Stimulated activated CD4-positive, alpha-beta T cell treated with anti-CD3 and anti-CD28 coated beads, TNF-alpha, amount 100 ng/mL, for 48 hours (primary cell): ENCODE results near the gene CALHM3.
"Not testable (repeated sequence)": the region's sequence is repeated elsewhere in the genome, so short reads cannot be mapped to it uniquely, and the experiment has no call there.

Experiments
- DNase-seq, 3 donors: peaks; one replicate each; pipeline ENCODE4 v3.0.0-alpha.2; 2020; ENCODE audit warnings: low read depth in 3 of 3

CALHM3 gene

DNA sequence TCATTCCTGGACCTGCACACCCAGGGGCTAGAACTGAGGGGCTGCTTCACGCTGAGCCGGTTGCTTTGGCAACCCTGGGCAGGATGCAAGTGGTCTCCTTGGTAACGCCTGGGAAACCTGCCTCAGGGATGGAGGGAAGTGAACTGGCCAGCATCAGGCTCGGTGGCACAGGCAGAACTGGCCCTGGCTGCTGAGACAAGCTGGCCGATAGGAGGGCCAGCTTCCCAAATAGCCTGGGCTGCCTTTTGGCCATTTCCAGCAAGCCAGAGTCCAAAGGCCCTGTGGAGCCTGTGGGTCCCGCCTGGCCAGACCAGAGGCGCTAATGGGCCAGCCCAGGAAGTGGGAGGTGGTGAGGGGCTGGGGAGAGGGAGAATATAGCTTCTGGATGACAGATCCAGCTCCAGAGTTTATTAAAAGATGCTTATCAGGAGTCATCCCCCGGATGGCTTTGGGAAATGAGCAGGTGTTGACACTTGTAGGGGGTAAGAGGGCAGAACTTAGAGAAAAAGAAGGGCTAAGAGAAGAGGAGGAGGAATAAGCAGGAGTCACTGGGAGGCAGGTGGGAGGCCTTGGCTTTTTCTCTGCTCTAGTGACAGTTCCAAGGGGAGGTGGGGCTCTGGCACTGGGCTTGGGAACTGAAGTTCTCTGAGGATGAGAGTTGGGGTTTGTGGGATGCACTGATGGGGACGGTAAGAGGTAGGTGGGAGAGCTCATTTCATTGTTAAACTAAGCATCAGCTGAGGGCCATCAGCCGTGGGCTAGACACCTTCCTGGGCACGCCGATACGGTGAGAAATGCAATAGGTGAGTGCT, 24.0 kb upstream of the CALHM3 start:
- DNase-seq, result no peak

DNA sequence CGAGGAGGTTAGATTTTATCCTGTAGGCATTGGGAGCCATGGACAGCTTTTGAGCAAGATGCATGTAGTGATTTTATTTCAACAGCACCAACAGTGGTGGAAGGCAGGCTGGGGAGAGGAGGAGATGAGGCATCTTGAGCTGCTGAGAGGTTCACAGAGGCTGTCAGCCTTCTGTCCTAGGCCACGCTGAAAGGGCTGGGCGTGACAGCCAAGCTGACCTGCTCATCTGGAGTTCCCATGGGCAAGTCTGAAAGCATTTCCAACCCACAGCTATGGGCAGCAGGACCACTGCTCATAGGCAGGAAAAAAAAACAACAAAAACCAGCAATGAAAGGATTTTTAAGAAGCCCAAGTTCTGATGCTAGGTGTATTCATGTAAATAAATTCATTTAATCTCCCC, 22.1 kb upstream of the CALHM3 start:
- DNase-seq, result no peak

DNA sequence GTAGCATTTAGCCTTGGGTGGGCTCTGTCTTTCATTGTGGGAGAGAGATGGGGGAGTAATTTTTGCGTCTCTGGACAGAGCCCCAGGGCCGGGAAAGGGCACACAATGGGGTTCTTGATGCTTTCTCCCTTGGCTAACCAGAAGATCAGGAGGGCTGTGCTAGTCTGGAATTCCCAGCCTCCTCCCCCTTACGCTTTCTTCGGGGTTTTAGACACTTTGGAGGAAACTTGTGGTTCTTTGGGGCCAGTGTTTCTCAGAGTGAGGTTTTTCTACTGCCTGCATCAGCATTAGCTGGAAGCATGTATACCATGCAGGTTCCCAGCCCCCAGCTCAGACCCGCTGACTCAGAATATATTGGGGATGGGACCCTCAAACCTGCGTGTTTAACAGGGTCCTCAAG, 21.4 kb upstream of the CALHM3 start:
- DNase-seq, result no peak

- DNase-seq, result no peak
These were observed 20.8 kb upstream of the CALHM3 start for GRCh38 chr10:103499881-103500280.

DNA sequence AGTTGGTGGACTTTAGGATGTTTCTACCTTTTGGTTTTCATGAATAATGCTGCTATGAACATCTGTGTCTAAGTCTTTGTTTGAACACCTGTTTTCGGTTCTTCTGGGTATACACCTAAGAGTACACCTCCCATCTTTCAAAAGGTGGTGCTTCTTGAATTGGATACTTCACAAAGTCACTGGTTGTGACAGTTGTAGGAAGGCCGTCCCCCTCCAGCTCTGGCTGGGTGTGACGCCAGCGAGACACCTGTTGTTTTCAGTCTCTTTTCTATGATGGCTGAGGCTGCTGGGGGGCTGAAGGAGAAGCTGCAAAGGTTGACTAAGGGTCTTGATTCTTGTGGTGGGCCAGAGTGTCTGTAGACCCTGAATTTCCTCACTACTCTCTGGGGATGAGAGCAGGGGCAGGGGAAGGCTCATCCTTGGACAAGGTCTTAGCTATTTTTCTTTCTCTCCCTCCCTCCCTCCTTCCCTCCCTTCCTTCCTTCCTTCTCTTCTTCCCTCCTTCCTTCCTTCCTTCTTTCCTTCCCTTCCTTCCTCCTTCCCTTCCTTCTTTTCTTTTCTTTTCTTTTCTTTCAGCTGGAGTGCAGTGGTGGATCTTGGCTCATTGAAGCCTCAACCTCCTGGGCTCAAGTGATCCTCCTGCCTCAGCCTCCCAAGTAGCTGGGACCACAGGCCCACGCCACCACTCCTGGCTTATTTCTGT, 20.0 kb upstream of the CALHM3 start:
- no peak for DNase-seq

- no peak for DNase-seq
These were observed 18.3 kb upstream of the CALHM3 start for GRCh38 chr10:103497161-103497915.

GRCh38 chr10:103495321-103495720, 16.3 kb upstream of the CALHM3 start:
- DNase-seq, result no peak

DNA sequence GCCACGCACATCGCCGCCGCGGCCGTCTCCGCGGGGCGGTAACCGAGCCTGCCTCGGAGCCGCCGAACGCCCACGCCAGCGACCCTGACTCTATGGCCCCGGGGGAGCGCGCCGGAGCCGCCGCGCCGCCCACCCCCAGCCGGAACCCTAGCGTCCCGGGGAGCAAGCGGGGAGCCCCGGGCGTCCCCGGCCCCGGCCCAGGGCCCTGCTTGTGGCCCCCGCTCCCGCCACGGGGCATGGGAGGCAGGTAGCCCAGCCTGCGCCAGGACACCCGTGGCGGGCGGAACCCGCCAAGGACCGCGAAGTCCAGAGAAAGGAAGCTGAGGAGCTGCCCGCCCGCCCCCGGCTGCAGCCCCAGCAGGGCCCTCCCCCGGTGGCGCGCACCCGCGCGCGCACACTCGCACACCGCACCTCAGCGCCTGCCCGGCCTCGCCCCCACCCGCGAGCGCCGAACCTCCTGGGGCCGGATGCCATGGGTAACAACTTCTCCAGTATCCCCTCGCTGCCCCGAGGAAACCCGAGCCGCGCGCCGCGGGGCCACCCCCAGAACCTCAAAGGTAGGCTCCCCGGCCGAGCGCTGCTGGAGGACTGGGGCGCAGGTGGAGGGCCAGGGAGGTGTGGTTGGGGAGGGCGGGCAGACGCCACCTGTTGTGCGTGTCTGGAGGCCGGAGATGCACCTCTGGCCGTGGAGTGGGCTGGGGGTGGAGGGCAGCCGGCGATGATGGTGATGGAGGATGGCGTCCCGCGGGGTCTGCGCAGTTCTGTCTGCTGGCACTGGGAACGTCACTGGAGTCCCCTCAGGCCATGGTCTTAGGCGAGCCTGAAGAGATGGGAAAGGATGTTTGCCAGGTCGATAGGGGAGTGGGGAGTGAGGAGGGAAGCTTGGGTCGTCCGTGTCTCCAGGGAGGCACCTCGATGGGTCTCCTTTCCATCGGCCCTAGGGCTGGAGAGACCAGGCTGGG, 15.2 kb upstream of the CALHM3 start:
- no peak for DNase-seq

DNA sequence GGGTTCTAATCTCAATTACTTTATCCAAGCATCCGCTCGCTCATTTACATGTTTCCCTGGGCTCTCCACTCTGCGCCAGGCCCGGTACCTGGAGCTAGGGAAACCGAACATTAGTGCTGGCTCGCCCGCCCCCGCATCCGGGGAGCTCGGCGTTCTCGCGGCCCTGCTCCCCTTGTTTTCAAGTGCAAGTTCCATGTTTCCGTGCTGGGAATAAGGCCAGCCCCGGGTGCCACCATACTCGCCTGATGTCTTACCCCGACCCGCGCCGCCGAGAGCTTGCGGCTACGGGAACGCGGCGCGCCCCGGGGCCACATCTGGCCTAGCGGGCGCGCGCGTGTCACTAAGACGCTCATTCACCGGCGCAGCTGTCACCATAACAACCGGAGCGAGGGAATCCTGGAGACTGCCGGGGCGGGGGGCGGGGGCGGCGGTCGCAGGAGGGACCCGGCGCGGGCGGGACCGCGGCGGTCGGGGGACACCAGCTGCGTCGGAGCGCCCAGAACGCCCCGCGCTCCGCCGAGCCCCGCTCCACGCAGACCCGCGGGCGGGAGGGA, 14.4 kb upstream of the CALHM3 start, which contains the start of gene NEURL1:
NEURL1 (plus strand) TSS at position 344 of the 554 bp plus-strand sequence. CDS start 683 bp downstream, outside the sequence.
- peak in 1 of 3 donors; percentile 26 for DNase-seq

DNA sequence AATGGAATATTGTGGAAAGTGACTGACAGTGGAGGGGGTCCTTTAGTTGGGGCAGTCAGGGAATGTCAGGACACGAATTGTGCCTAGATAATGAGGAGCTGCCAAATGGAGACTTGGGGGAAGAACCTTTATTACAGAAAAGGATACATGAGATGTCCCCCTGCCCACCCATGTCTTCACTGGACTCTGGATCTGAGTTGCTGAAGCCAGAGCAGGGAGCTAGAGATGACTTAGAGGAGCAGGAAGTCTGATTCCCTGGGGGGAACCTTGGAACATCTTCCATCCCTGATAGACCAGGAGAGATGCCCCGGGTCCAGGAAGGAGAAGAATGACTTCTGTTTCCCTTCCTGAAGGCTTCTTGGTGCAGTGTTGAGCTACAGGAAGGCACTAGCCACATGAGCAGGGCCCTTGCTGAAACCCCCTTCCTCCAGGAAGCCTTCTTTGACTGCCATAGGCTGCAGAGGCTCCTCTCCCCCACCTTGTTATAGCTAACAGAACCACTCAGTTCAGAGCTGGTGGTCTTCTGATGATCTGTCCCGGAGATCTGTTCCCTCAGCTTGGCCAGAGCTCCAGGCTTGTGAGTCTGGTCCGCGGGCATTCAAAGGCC, 13.7 kb upstream of the CALHM3 start:
- no peak for DNase-seq

DNA sequence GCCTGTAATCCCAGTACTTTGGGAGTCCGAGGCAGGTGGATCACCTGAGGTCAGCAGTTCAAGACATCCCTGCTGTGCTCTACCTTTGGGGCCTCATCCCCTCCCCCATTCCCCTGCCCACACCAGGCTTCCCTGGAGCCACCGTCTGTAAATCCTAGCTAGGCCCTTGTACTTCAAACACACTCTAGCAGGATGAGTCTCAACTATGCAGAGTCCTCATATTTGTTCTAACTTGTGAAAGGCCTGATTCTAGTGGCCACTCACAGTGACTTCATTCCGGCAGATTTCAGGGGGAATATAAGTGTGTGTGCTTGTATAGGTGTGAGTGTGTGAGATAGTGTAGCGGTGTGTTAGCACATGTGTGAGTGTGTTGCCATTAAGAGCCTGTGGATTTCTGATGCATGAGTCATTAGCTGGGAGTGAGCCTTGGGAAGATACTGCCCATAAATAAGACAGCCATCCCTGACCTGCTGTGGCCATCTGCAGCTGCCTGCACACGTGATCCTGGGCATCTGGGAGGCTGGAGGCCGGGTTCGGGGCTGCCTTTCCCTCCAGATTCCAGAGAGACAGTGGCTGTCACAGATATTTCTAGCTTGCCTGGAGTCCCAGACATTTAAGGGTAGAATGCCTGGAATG, 12.8 kb upstream of the CALHM3 start:
- no peak for DNase-seq

- DNase-seq, result no peak
These were observed 11.9 kb upstream of the CALHM3 start for GRCh38 chr10:103490986-103491314.

- no peak for DNase-seq
These were observed 8.3 kb upstream of the CALHM3 start for GRCh38 chr10:103487410-103487708.

GRCh38 chr10:103486635-103487409, 7.8 kb upstream of the CALHM3 start:
- DNase-seq, result not testable (repeated sequence)

- DNase-seq, result no peak
These were observed 3.0 kb upstream of the CALHM3 start for GRCh38 chr10:103481974-103482531.

- no peak for DNase-seq
These were observed 1.5 kb upstream of the CALHM3 start for GRCh38 chr10:103480521-103480920.

DNA sequence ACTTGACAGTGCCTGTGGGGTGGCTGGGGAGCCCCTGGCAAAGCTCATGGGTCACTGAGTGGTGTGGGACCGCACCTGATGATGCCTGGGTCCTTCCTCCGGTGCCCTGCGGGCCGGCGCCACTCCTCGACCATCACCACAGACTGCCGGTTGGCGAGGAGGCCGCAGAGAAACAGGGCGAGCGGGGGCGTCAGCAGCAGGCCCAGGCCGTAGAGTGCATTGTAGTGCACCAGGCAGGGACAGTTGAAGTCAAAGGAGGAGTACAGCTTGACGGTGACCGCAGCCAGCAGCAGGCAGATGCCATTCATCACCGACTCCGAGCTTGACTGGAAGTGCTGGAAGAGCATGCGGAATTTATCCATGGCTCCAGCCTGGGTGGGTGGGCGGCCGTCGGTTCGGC, 369 bp downstream of the CALHM3 start:
- no peak for DNase-seq

- DNase-seq, result no peak
These were observed 2.8 kb downstream of the CALHM3 start for GRCh38 chr10:103476046-103476768.

DNA sequence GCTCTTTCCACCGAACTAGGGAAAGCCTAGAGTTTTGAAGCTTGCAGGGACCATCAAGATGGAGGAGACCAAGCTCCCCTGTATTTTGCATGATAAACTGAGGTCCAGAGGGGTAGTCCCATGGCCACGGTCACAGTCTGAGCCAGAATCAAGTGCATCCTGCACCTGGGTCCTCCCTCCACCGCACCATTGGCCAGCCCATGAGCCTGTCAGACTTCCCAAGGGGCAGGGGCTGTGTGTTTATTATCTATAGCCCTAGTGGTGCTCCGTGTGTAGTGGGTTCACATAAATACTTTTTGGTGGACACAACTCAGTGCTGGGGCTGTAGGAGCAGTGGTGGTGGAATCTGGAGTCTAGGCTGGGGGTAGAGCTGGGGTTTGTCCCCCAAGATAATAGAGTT, 3.6 kb downstream of the CALHM3 start:
- DNase-seq, result no peak
